T-helper 9 cell (primary cell): ENCODE results near the gene CDK19.
"Not testable (repeated sequence)": the region's sequence is repeated elsewhere in the genome, so short reads cannot be mapped to it uniquely, and the experiment has no call there.

Experiments used
- DNase-seq: peaks from one replicate; pipeline ENCODE4 v3.0.0-alpha.2; 2020

The CDK19 gene

DNA sequence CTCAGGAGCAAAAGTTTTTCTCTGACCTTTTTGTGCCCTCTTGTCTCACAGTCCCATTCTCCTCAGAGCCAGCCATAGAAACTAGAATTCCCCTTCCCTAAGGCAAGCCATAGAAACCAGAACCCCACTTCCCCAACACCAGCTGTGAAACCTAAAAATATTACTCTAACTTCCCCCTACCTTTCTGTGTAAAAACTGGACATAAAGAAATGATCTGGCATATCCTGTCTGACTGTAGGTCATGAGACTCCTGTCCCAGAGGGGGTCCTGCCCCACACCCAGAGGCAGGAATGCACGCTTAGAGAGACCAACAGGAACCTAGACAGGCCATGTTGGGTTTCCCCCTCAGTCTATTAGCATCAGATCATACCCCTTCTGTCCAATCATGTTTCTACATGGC lies 198.2 kb downstream of the CDK19 start:
- no peak for DNase-seq

DNA sequence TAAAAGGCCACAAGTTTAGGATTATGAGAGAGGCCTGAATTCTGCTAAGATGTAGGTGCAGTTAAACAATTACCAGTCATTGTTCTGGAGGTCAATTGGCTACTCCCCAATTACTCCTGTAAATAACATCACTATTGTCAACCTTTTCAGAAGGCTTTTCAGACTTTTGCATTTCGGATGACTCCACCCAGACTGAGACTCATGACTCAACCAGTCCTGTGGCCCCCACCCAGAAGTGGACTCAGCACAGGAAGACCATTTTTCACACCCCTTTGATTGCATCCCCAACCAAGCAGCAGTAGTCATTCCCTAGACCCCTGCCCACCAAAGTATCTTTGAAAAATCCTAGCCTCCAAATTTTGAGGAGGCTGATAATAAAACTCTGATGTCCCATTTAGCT lies 199.5 kb downstream of the CDK19 start:
- DNase-seq: no peak

DNA sequence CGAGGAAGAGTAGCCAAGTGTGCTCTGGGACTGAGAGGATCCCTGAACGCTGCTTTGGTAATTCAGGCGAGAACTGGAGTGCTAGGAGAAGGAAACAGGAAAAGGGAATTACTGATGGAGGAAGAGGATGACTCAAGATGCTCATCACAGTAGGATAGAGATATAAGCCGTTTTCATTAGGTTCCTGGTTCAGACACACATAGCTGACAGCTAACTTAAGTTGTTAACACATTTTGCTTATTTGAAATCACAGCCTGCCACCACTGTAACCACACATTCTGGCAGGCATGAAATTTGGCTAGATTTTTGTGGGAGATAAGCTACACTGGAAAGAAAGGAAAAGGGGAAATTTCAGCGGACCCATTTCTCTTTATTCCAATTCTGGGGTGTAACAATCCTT lies 200.7 kb downstream of the CDK19 start:
- no peak for DNase-seq

DNA sequence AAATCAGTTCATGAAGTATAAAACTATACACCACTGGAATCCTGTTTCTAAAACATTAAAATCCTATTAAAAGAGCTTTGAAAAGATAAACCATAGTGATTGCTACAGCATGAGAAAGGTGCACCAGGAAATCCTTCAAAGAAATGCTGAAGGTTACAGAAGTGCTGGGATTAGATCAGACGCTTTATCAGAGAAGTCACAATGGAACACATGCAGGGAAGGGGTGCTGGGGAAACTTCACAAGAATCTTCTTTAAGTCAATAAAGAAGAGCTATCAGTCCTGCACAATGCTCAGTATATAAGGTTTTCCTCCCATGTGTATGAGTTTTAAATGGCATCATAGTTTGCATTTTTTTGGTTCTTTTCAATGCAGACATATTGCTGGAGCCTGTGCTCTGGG lies 201.2 kb downstream of the CDK19 start:
- no peak for DNase-seq

DNA sequence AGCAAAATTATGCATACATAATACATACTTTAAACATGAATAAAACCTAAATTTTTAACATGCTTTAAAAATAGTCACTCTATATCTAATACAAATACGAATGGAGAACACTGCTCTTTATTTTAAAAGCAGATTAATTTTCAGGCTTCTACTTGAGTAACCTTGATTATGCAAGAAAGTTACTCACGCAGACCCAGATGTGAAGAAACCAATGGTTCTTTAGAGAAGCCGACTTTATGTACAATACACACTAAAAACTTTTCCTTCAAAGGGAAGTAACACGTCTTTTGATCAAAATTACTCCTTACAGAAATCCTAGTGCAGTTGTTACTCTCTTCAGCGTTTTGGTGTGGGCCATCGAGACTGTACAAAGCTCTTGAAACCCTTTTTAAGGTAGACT lies 201.9 kb downstream of the CDK19 start:
- no peak for DNase-seq

DNA sequence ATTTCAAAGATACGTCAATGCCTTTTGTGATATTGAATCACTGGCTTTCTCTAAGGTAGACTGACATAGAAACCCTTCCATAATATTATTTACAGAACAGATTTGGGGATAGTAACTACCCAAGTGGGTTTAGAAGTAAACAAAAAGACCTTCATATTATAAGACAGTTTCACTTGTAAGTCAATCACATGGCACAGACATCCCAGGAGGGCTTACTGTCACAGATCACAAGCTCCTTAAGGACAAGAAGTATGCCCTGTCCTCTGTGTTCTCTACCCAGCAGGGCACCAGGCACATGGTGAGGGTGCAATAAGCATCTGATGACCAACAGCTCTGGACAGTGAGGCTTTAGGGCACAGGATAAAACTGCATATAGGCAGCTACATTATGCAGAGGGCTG lies 203.0 kb downstream of the CDK19 start:
- DNase-seq: no peak

DNA sequence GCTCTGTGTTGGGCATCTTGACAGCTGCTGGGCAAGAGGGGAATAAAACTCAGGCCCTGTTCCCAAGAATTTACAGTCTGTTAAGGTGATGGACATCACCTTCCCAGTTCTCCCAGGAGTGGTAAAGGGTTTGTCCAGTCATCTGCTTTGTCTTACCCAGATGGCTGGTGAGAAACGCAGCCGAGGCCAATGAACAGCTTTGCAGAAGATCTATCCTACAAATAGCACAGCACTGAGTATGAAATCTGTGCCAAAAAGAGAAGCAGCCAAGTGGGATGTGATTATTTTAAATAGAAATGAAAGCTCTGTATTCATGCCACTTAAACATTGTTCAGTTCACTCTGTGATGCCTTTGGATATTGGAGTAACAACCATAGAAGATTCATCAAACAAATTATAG lies 206.2 kb downstream of the CDK19 start:
- no peak for DNase-seq

DNA sequence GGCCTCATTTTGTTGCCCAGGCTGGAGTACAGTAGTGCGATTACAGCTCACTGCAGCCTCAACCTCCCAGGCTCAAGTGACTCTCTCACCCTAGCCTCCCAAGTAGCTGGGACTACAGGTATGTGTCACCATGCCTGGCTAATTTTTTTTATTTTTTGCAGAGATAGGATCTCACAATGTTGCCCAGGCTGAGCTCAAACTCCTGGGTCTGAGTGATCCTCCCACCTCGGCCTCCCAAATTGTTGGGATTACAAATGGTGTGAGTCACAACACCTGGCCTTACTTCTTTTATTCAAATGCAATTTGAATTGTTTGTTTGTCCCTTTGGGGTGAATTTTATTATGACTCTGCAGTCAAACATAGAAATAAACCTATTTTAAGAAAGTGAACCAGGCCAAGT lies 207.1 kb downstream of the CDK19 start:
- DNase-seq: no peak

DNA sequence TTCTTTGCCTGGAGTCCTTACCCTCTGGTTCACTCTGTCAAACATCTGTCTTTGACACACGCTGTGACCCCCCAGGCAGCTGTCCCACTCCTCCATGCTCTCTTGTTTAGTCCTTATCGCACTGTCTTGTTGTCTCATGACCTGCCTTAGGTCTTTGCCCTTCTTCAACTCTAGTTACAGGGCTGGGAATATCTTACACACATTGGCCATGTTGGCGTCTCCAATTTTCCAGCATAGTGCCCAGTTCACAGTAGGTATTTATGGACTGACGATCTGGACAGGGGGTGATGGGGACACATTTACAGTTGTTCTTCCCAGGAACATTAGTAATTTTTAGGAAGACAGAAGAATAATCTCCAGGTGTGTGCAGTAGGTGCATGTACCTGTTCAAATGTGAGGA lies 209.1 kb downstream of the CDK19 start:
- no peak for DNase-seq

DNA sequence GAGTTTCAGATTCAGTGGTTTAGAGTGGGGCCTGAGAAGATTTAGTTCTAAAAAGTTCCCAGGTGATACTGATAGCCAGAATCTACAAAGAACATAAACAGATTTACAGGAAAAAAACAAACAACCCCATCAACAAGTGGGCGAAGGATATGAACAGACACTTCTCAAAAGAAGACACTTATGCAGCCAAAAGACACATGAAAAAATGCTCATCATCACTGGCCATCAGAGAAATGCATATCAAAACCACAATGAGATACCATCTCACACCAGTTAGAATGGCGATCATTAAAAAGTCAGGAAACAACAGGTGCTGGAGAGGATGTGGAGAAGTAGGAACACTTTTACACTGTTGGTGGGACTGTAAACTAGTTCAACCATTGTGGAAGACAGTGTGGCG lies 214.6 kb downstream of the CDK19 start:
- DNase-seq: not testable (repeated sequence)

DNA sequence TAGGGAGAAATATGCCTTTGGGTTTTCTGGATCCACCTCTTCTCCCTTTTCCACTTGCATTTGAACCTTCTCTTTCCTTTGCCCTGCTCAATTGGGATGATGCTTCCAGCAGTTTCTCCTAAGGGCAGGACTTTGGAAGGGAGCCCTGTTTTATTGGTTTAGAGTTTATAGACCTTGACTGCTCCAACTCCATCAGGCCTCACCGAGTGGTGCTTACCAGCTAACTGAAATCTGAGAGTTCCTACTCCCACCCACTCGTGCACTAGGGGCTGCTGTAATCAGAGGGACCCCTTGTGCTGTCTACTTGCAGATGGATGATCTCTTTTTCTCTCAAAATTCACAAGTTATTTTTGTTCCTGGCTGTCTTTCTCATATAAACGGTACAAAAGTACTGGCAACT lies 217.5 kb downstream of the CDK19 start:
- no peak for DNase-seq

DNA sequence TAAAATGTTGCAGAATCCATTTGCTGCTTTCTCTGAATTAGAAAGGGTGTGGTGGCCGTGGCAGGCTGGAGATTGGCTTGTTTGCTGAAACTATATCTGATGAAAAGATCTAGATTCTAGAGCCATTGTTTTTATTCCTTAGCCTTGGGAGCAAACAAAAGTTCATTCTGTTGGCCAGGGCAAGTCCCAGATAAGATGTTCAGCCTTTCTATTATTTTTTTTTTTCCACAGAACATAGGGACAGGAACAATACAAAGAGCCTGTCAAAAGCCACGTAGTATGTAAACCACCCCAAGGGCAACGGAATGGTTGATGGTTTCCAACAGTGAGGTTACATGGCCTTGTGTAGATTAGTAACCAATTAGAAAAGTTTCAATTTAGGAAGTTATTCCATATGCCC lies 218.9 kb downstream of the CDK19 start:
- no peak for DNase-seq

DNA sequence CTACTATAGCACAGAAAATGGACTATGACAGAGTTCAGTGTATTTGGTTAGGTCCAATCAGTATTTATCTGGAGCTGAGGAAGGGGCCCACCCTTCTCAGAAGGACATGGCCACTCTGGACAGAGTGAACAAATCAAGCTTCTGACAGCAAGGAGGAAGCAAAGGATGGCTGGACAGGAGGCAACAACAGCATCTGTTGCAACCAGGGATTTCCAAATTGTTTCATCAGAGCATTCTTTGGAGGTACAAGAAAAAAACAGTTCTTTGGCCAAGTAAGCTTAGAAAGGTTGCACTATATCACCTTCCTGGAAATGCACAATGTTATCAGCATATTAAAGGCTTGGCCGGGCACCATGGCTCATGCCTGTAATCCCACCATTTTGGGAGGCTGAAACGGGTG lies 220.2 kb downstream of the CDK19 start:
- no peak for DNase-seq

DNA sequence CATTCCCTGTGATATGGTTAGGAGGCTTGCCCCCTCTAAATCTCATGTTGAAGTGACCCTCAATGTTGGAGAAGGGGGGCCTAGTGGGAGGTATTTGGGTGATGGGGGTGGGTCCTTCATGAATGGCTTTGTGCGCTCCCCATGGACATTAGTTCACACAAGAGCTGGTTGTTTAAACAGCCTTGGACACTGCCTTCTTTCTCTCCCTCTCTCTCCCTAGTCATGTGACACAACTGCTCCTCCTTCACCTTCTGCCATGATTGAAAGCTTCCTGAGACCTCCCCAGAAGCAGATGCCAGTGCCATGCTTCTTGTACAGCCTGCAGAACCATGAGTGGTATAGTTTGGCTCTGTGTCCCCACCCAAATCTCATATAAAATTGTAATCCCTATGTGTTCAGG lies 221.6 kb downstream of the CDK19 start:
- DNase-seq: no peak

DNA sequence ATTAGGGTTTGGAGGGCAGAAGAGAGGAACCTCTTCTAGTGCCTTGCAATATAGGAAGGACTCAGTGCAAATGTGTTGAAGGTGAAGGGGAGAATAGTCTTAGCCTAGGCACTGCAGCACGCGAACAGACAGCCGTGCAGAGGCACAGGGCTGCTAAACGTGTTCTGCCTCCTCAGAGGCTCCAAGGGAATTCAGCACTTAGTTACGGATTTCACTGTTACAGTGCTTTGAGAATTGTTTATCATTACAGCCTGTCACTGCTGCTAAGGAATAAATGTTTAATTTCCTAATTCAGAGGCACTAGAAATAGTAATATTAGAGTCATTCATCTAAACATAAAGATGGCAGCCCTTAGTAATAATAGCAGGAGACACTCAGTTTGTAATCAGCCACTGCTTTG lies 222.5 kb downstream of the CDK19 start:
- no peak for DNase-seq

DNA sequence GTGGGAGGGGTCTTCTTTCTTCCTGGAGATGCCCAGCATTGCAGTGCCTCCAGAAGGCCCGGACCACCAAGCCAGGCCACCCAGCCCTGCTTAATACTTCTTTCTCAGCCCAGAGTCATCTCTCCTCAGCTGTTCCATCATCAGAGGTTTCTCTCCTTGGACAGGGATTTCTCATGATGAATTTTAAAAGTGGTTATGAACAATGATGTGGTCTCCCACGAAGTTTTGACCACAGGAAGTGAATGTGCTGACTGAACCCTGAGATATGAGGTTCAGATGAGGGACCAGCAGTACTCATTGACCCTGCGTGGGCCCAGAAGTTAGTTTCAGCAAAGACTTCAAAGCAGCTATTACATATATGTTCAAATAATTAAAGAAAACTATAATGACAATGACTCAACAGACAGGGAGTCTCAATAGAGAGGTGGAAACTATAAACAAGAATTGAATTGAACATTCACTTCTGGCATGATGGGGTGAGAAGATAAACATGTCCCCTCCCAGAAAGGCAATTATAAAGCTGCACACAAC lies 224.4 kb downstream of the CDK19 start:
- no peak for DNase-seq

DNA sequence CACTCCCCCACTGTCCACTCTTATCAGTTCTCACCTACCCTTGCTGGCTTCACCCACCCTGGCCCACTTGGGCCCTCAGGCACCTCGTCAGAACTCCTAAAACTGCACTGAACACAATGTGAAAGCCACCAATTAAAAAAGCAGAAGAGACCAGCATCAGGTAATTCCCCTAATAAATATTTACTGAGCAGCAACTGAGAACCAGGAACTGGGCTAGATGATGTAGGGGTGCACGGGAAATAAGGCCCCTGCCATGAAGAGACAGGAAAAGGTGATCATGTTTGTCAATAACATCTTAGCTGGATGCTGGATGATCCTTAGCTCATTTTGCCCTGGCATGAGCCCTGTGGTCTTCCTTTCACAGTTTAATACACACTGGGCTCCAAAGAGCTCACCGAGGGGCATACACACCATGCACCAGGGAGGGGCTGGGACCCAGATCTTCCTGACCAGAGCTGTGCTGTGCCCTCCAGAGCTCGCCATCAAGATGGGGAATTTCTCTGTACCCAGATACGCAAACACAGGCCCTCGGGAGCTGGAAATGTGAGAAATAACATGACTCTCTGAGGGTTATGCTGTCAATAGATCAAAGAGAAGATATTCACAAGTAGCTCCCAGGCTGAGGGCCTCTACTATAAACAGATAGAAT lies 225.3 kb downstream of the CDK19 start:
- no peak for DNase-seq

DNA sequence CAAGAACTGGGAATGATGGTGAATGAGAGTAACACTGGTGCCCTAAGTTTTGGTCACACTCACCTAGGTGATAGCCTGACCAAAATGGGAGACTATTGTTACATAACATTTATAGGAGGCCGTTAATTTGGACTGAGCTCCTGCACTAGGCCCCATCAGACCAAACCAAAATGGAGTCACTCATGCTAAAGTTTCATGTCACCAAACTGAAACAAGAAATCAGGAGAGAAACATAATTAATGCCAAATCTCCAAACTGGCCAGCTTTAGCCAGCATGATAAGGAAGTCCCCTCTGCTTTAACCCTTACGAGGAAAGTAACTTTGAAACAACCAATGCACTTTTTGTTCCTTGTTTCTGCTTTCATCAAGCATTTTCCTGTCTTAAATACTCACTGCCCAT lies 227.9 kb downstream of the CDK19 start:
- no peak for DNase-seq

DNA sequence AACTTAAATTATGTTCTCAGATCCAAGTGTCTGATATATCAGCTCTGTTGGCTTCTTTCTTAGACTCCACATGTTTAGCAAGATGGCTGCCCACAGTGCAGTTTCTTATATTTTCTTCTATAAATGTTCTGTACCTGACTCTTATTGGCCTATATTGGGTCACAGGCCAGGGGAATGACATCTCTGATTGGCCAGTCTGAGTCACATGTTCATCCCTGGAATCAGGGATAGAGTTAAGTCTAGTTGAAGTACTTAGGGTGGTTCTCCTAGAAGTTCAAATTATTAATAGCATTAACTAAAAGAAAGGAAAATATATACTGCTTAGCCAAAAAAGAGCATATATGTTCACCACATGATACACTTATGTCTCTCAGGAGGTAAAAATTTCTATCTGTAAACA lies 233.6 kb downstream of the CDK19 start:
- no peak for DNase-seq

DNA sequence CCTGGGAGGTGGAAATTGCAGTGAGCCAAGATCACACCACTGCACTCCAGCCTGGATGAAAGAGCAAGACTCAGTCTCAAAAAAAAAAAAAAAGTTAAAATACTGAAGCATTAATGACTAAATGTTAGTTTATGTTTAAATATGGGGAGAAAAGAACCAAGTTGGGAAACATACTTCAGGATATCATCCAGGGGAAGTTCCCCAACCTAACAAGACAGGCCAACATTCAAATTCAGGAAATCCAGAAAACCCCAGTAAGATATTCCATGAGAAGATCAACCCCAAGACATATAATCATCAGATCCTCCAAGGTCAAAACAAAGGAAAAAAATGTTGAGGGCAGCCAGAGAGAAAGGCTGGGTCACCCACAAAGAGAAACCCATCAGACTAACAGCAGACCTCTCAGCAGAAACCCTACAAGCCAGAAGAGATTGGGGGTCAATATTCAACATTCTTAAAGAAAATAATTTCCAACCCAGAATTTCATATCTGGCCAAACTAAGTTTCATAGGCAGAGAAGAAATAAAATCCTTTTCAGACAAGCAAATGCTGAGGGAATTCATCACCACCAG lies 237.6 kb downstream of the CDK19 start:
- DNase-seq: not testable (repeated sequence)

DNA sequence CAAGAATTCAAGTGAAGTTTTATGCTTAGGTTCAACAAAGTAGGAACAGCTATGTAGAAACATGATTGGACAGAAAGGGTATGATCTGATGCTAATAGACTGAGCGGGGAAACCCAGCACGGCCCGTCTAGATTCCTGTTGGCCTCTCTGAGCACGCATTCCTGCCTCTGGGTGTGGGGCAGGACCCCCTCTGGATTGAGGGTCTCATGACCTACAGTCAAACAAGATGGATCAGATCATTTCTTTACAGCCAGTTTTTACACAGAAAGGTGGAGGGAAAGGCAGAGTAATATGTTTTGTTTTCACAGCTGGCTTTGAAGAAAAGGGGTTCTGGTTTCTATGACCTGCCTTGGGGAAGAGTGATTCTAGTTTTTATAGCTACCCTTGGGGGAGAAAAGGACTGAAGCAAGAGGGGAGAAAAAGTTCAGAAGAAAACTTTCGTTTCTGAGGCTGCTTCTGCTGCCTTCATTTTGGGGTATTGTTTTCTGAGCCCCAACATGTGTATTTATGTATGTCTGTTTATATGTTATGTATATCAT lies 239.3 kb downstream of the CDK19 start:
- DNase-seq: no peak

DNA sequence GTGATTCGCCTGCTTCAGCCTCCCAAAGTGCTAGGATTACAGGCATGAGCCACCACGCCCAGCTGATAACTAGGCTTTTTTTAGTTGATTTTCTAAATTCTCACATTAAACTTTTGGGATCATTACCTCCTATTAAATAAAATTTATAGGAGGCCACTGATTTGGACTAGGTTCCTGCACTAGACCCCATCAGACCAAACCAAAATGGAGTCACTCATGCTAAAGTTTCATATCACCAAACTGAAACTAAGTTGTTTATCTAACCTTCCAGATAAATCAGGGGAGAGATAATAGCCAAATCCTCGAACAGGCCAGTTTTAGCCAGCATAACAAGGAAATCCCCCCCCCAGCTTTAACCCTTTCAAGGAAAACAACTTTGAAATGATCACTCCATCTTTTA lies 240.5 kb downstream of the CDK19 start:
- no peak for DNase-seq

DNA sequence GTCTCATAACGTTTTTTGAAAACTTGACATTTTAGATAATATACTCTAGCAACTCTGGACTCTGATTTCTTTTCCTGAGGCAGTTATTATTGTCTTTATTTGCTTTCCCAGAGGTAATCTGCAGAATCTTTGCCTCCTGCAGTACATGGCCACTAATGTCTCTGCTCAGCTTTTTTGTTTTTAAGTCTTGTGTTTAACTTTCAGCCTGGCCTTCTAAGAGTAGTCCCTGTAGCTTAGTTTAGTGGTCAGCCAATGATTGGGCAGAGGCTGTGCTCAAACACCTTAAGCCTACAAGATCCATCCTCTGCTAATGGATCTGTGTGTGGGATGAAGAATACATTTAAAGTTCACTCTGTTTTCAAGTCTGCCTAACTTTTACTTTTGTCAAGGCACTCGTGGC lies 241.7 kb downstream of the CDK19 start:
- no peak for DNase-seq

DNA sequence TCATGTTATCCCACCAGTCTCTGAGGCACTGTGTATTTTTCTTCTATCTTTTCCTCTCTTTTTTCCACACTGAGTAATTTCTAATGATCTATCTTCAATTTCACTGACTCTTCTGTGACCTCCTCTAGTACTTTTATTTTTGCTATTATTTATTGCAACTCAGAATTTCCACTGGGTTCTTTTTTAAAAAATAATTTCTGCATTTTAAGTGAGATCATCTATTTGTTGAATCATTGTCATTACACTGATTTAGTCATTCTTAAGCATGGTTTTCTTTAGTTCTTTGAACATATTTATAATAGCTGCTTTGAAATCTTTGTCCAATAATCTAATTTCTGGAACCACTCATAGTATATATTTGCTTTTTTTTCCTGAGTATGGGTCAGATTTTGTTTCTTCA lies 242.1 kb downstream of the CDK19 start:
- no peak for DNase-seq
